Measurements from ENCODE around the gene C21orf58.
"Not testable (repeated sequence)": the region's sequence is repeated elsewhere in the genome, so short reads cannot be mapped to it uniquely, and the experiment has no call there.

The C21orf58 gene

GRCh38 chr21:46323710-46324389 lies at the start of gene C21orf58, which contains the start of gene PCNT:
Gene C21orf58, minus strand, starts transcription at chr21:46323870. Its CDS starts 1,132 bp downstream, at chr21:46322738.
Gene PCNT, plus strand, starts transcription at chr21:46324156. Its CDS starts 73 bp downstream, at chr21:46324229.
- DNase-seq, result peak; percentile 93 to 96

GRCh38 chr21:46372947-46373346 lies 49.3 kb upstream of the C21orf58 start:
- not testable (repeated sequence) for DNase-seq

- DNase-seq, result no peak
Measured at GRCh38 chr21:46372014-46372485, 48.4 kb upstream of the C21orf58 start.

- DNase-seq, result no peak
Measured at GRCh38 chr21:46371204-46372013, 47.7 kb upstream of the C21orf58 start.

GRCh38 chr21:46369520-46370235 lies 46.0 kb upstream of the C21orf58 start:
- peak in 1 of 2 experiments; percentile 13 for DNase-seq

- DNase-seq, result no peak
Measured at GRCh38 chr21:46368533-46369285, 45.0 kb upstream of the C21orf58 start.

- DNase-seq, result no peak
Measured at GRCh38 chr21:46366966-46367365, 43.3 kb upstream of the C21orf58 start.

- DNase-seq, result no peak
Measured at GRCh38 chr21:46366561-46366960, 42.9 kb upstream of the C21orf58 start.

- DNase-seq, result no peak
Measured at GRCh38 chr21:46366091-46366490, 42.4 kb upstream of the C21orf58 start.

GRCh38 chr21:46363698-46364097 lies 40.0 kb upstream of the C21orf58 start:
- DNase-seq, result no peak

- DNase-seq, result no peak
Measured at GRCh38 chr21:46362946-46363345, 39.3 kb upstream of the C21orf58 start.

- DNase-seq, result no peak
Measured at GRCh38 chr21:46361935-46362334, 38.3 kb upstream of the C21orf58 start.

GRCh38 chr21:46361176-46361575 lies 37.5 kb upstream of the C21orf58 start:
- no peak for DNase-seq

GRCh38 chr21:46357684-46358425 lies 34.2 kb upstream of the C21orf58 start:
- DNase-seq, result no peak

- no peak for DNase-seq
Measured at GRCh38 chr21:46357335-46357604, 33.6 kb upstream of the C21orf58 start.

- no peak for DNase-seq
Measured at GRCh38 chr21:46356494-46357334, 33.0 kb upstream of the C21orf58 start.

GRCh38 chr21:46356005-46356338 lies 32.3 kb upstream of the C21orf58 start:
- no peak for DNase-seq

- no peak for DNase-seq
Measured at GRCh38 chr21:46355161-46356004, 31.7 kb upstream of the C21orf58 start.

- no peak for DNase-seq
Measured at GRCh38 chr21:46354518-46354917, 30.8 kb upstream of the C21orf58 start.

GRCh38 chr21:46354046-46354445 lies 30.4 kb upstream of the C21orf58 start:
- DNase-seq, result no peak
